Embryonic facial prominence (tissue), 1 donor: ENCODE data around the gene ASIC4.

Source experiments
- DNase-seq: peaks from one replicate; pipeline ENCODE4 v3.0.0-alpha.2; 2016; ENCODE audit errors: extremely low spot score

ASIC4 gene

GRCh38 chr2:219567791-219568361 lies 53.6 kb downstream of the ASIC4 start:
- no peak for DNase-seq

GRCh38 chr2:219569041-219569440 lies 54.8 kb downstream of the ASIC4 start:
- no peak for DNase-seq

GRCh38 chr2:219569635-219570034 lies 55.4 kb downstream of the ASIC4 start:
- no peak for DNase-seq

GRCh38 chr2:219570194-219570923 lies 56.1 kb downstream of the ASIC4 start:
- no peak for DNase-seq

GRCh38 chr2:219570924-219571310 lies 56.6 kb downstream of the ASIC4 start:
- DNase-seq: no peak

- DNase-seq: peak; percentile 54
Observed at GRCh38 chr2:219571311-219572236, 57.3 kb downstream of the ASIC4 start, which contains the start of gene OBSL1. Gene OBSL1, minus strand, starts transcription at chr2:219571539. Its CDS starts 307 bp downstream, at chr2:219571232.

GRCh38 chr2:219572237-219573001 lies 58.1 kb downstream of the ASIC4 start, which contains the start of gene INHA:
Gene INHA, plus strand, starts transcription at chr2:219572310. Its CDS starts 65 bp downstream, at chr2:219572375.
- no peak for DNase-seq

- no peak for DNase-seq
Observed at GRCh38 chr2:219573166-219573565, 58.9 kb downstream of the ASIC4 start.

- DNase-seq: no peak
Observed at GRCh38 chr2:219574484-219575311, 60.4 kb downstream of the ASIC4 start.

- no peak for DNase-seq
Observed at GRCh38 chr2:219575566-219576504, 61.6 kb downstream of the ASIC4 start.

- DNase-seq: peak; percentile 32
Observed at GRCh38 chr2:219576505-219577388, 62.5 kb downstream of the ASIC4 start.

GRCh38 chr2:219578811-219579613 lies 64.7 kb downstream of the ASIC4 start:
- DNase-seq: no peak

GRCh38 chr2:219581346-219581745 lies 67.1 kb downstream of the ASIC4 start:
- DNase-seq: no peak
